Esophagus squamous epithelium (tissue), 5 donors: ENCODE results near the gene NCKIPSD. TPM values are rescaled to one million over a fixed set of nuclear protein-coding genes. Genes with fewer than 3 reads are reported as not detected.

ENCODE experiments used
- DNase-seq: peaks from one replicate; lab custom pipeline; 2025; lab: John Stamatoyannopoulos, UW
- H3K27ac ChIP-seq, 4 donors: fragments of 200-600 bp; sonication (generic); one replicate each; pipeline ENCODE4 v1.5.1; 2016 to 2019; ENCODE audit warnings: mild to moderate bottlenecking in 1 of 4
- H3K27me3 ChIP-seq, 4 donors: fragments of 200-600 bp; sonication (generic); 1 replicate in 3 of 4; 2 replicates in 1 of 4; pipeline versions ENCODE4 v1.5.1 to v1.6.0; 2017 to 2021; ENCODE audit warnings: antibody characterized with exemption in 1 of 4
- H3K36me3 ChIP-seq, 3 donors: fragments of 200-600 bp; sonication (generic); one replicate each; pipeline ENCODE4 v1.5.1; 2016 to 2019
- H3K4me1 ChIP-seq, 3 donors: fragments of 200-600 bp; sonication (generic); one replicate each; pipeline ENCODE4 v1.5.1; 2017 to 2019
- H3K4me3 ChIP-seq, 4 donors: fragments of 200-600 bp; sonication (generic); 1 replicate in 3 of 4; 2 replicates in 1 of 4; pipeline ENCODE4 v1.5.1; 2016 to 2019; ENCODE audit warnings: mild to moderate bottlenecking in 2 of 4, moderate library complexity in 1 of 4
- H3K9me3 ChIP-seq, 3 donors: fragments of 200-600 bp; sonication (generic); one replicate each; pipeline ENCODE4 v1.5.1; 2016 to 2019
- POLR2A ChIP-seq, 4 donors: fragments of 450-650 bp; IDR thresholded peaks; one replicate each; pipeline ENCODE4 v1.6.1; 2017; ENCODE audit warnings: antibody characterized with exemption in 4 of 4, mild to moderate bottlenecking in 4 of 4, moderate library complexity in 3 of 4
- WGBS, 2 donors: methylation state at CpG; one replicate each; pipeline ENCODE4 v1.1.5; 2018; 5-methylcytosine and 5-hydroxymethylcytosine counted together
- intact Hi-C: fragments of 100-400 bp; cut with DNase I; formaldehyde crosslinking; loops from one replicate; pipeline ENCODE4 v1.15.0; 2022
- total RNA-seq, 4 donors: library from RNA; depleted of rRNA; stranded (reverse); fragments of >200 nt; gene quantifications; one replicate each; pipeline ENCODE4 v1.1.0, GENCODE V29; 2016
- TF ChIP-seq, protein P1 (sequence below), 6 experiments: fragments of 450-650 bp in 4 of 6; fragments of 200-600 bp in 2 of 6; sonication (generic) in 2 of 6; IDR thresholded peaks; one replicate each; pipeline ENCODE4 v1.5.1; 2016 to 2019; ENCODE audit warnings: antibody characterized with exemption in 6 of 6, mild to moderate bottlenecking in 4 of 6, moderate library complexity in 4 of 6
- donor health status: DM: yes; HTN: yes; CAD: no.

The NCKIPSD gene
- total RNA-seq, 4 donors from 2014 or later = 12.4 to 16.8 (median 15.0) TPM

DNA sequence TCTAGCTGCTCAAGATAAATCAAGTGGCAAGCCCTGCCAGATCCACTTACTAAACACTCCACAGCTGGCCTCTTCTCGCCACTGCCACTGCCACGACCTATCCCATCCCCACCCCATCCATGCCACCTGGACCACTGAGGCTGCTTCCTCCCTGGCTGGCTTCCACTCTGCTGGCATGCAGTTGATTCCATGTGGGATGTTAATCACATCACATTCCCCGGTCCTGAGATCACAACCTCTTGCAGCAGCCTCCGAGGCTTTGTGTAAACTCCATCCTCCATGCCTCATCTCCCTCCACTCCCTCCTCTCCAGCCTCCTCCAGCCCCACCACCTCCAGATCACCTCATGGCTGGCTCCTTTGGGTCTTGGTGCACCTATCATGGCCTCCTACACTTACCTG lies 7.7 kb downstream of the NCKIPSD start:
- WGBS, 2 donors = 74% methylated on average over 4 of the region's 4 CpGs
- TF ChIP-seq POLR2A (IDR thresholded peaks at IDR 0.05) = no peak
- TF ChIP-seq, protein P1, sequence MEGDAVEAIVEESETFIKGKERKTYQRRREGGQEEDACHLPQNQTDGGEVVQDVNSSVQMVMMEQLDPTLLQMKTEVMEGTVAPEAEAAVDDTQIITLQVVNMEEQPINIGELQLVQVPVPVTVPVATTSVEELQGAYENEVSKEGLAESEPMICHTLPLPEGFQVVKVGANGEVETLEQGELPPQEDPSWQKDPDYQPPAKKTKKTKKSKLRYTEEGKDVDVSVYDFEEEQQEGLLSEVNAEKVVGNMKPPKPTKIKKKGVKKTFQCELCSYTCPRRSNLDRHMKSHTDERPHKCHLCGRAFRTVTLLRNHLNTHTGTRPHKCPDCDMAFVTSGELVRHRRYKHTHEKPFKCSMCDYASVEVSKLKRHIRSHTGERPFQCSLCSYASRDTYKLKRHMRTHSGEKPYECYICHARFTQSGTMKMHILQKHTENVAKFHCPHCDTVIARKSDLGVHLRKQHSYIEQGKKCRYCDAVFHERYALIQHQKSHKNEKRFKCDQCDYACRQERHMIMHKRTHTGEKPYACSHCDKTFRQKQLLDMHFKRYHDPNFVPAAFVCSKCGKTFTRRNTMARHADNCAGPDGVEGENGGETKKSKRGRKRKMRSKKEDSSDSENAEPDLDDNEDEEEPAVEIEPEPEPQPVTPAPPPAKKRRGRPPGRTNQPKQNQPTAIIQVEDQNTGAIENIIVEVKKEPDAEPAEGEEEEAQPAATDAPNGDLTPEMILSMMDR (IDR thresholded peaks at IDR 0.05) = no peak
- no peak for DNase-seq
- Histone ChIP-seq H3K4me1 (peaks cover 0 to 1% (median under 1%) of the 10 kb centered on the region in 3 donors), H3K27ac (no peak overlapping the region), H3K9me3 (no peaks in the 10 kb centered on the region), H3K4me3 (no peak overlapping the region), H3K27me3 (no peaks in the 10 kb centered on the region), H3K36me3 (peaks cover 0 to 75% (median 29%) of the 10 kb centered on the region in 3 donors)
- intact Hi-C loops = no loop called here

DNA sequence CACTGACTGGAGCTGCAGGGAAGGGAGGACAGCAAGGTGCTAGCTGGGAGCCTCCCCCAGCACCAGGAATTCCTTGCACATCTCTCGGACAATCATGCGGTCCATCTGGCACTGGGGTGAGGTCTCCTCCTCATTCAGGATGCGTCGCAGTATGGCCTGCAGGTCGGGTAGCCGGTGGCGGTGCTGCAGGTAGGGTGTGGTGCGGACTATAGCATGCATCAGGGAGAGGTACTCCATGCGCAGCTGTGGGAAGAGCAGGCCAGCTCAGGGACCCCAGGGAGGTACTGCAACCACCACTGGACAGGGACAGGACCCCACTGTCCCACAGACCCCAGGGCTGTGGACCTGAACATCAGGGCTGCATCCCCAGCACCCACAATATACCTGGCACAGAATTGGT lies 11.2 kb downstream of the NCKIPSD start:
- DNase-seq = no peak
- WGBS, 2 donors = 90% methylated on average over 6 of the region's 9 CpGs; no CpG with 5 or more reads in 1 of the 2 donors

DNA sequence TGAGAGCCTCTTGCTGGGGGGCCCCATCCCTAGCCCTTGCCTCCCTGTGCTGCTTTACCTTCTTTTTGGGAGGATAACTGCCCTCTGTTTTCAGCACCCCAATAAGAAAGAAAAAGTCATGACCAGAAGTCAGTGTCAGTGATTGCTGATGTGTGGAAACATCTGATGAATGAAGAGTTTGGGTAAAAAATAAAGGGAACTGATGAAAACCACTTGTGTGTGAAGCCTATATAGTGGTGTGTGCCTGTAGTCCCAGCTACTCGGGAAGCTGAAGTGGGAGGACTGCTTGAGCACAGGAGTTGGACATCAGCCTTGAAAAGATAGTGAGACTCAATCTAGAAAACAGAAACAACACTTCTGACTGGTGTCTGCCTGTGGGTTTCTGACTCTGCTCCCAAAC lies 13.2 kb downstream of the NCKIPSD start:
- no peaks in the 10 kb centered on the region for H3K9me3 ChIP-seq
- DNase-seq = no peak
- no peaks in the 10 kb centered on the region for H3K4me1 ChIP-seq
- no peak overlapping the region for H3K4me3 ChIP-seq
- no peak for TF ChIP-seq POLR2A (IDR thresholded peaks at IDR 0.05)
- TF ChIP-seq, protein P1 (IDR thresholded peaks at IDR 0.05) = no peak
- intact Hi-C loops = no loop called here
- H3K36me3 ChIP-seq = peaks cover 0 to 21% (median 0%) of the 10 kb centered on the region in 3 donors
- no peak overlapping the region for H3K27ac ChIP-seq
- whole genome bisulfite sequencing, 2 donors = 73 to 77% methylated on average over 1 of the region's 1 CpG
- no peaks in the 10 kb centered on the region for H3K27me3 ChIP-seq

More for the DNA sequence above, 11.2 kb downstream of the NCKIPSD start:
- H3K27ac ChIP-seq = no peak overlapping the region
- H3K9me3 ChIP-seq = no peaks in the 10 kb centered on the region
- H3K27me3 ChIP-seq = no peaks in the 10 kb centered on the region
- intact Hi-C loops = no loop called here
- no peak overlapping the region for H3K4me3 ChIP-seq
- H3K4me1 ChIP-seq = no peaks in the 10 kb centered on the region
- peaks cover 0 to 40% (median 7%) of the 10 kb centered on the region in 3 donors for H3K36me3 ChIP-seq
- TF ChIP-seq, protein P1 (IDR thresholded peaks at IDR 0.05) = no peak
- TF ChIP-seq POLR2A (IDR thresholded peaks at IDR 0.05) = no peak

DNA sequence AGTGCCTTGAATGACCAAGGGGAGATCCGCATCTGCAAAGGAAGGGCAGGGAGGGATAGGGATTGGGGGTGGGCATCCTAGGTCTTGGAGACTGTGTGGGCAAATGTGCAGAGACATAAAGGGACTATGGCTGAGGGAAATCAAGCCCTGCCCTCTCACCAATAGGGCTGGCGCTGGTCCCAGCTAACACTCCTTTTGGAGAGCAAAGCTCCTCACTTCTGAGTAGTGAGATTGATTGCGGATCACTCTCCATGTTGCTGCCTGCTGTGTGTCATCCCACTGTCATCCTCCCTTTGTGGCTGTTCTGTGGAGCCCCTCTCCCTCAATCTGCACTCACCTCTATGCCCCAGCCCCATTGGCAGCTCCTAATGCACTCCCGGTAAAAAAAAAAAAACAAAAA lies 20.8 kb downstream of the NCKIPSD start:
- intact Hi-C loops = no loop called here
- Histone ChIP-seq H3K9me3 (no peaks in the 10 kb centered on the region), H3K27me3 (peaks cover 0 to 44% (median 2%) of the 10 kb centered on the region in 4 donors), H3K4me1 (peaks cover 22 to 34% (median 26%) of the 10 kb centered on the region in 3 donors), H3K4me3 (no peak overlapping the region), H3K36me3 (no peaks in the 10 kb centered on the region), H3K27ac (no peak overlapping the region)
- TF ChIP-seq, protein P1 (IDR thresholded peaks at IDR 0.05) = no peak
- no peak for TF ChIP-seq POLR2A (IDR thresholded peaks at IDR 0.05)
- no peak for DNase-seq
- WGBS, 2 donors = 64 to 79% methylated on average over 3 to 4 of the region's 4 CpGs

DNA sequence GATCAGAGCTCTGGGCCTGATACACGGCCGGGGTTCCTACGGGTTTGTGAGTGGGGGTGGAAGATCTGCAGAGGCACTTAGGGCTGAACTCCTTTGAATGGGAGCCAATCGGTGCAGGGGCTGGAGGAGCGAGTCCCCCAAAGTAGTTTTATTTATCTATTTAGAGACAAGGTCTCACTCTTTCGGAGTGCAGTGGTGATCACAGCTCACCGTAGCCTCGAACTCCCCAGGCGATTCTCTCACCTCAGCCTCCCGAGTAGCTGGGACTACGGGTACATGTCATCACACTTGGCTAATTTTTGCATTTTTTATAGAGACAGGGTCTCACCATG lies 21.4 kb downstream of the NCKIPSD start:
- WGBS, 2 donors = 47 to 64% methylated on average over 10 of the region's 11 CpGs
- DNase-seq = no peak
- TF ChIP-seq, protein P1 (IDR thresholded peaks at IDR 0.05) = peak in 1 of 6 experiments; percentile 16
- TF ChIP-seq POLR2A (IDR thresholded peaks at IDR 0.05) = no peak
- Histone ChIP-seq H3K27me3 (peaks cover 0 to 50% (median 2%) of the 10 kb centered on the region in 4 donors), H3K27ac (peak overlapping the region in 2 of 4 donors; percentile 74 to 87), H3K36me3 (no peaks in the 10 kb centered on the region), H3K9me3 (no peaks in the 10 kb centered on the region), H3K4me1 (peaks cover 22 to 34% (median 26%) of the 10 kb centered on the region in 3 donors), H3K4me3 (peak overlapping the region in 1 of 4 donors; percentile 73)
- intact Hi-C loops = no loop called here
